ENCODE results near the gene FOXP1. TPM values are rescaled to one million over a fixed set of nuclear protein-coding genes. Genes with fewer than 3 reads are reported as not detected.

The FOXP1 gene
- total RNA-seq, 1 donor from 2014 or later = 107 TPM

- no peak for FAIRE-seq
- Histone ChIP-seq H2AFZ (ENCODE audit: low read depth, low read length) (no peak overlapping the region), H3K79me2 (ENCODE audit: insufficient read depth, low read length) (peaks cover 97% of the 10 kb centered on the region), H3K4me1 (ENCODE audit: insufficient read depth, low read length) (no peaks in the 10 kb centered on the region), H3K4me3 (ENCODE audit: insufficient read depth, low read depth, low read length) (no peak overlapping the region), H3K9ac (ENCODE audit: low read length) (no peak overlapping the region), H3K9me3 (ENCODE audit: insufficient read depth, low read depth, low read length) (no peaks in the 10 kb centered on the region), H4K20me1 (ENCODE audit: insufficient read depth, low read length) (peaks cover 59% of the 10 kb centered on the region), H3K27ac (ENCODE audit: low read depth, low read length) (no peak overlapping the region), H3K4me2 (ENCODE audit: low read length) (no peak overlapping the region), H3K27me3 (ENCODE audit: insufficient read depth, low read length) (no peaks in the 10 kb centered on the region), H3K36me3 (ENCODE audit: insufficient read depth, low read length) (peaks cover 5% of the 10 kb centered on the region)
- no peak overlapping the region for H3K4me3 Mint-ChIP-seq (ENCODE audit: unreplicated experiment)
- TF ChIP-seq EZH2 (IDR thresholded peaks at IDR 0.05; ENCODE audit: insufficient read depth, low read length) (no peak), CTCF (IDR thresholded peaks at IDR 0.05; ENCODE audit: insufficient read depth, low read depth, low read length) (no peak)
- H3K27me3 Mint-ChIP-seq (ENCODE audit: low read depth, unreplicated experiment) = no peaks in the 10 kb centered on the region
- H3K36me3 Mint-ChIP-seq (ENCODE audit: low read depth, unreplicated experiment) = peaks cover 10% of the 10 kb centered on the region
- H3K27ac Mint-ChIP-seq (ENCODE audit: unreplicated experiment) = no peak overlapping the region
- no peaks in the 10 kb centered on the region for H3K9me3 Mint-ChIP-seq (ENCODE audit: unreplicated experiment)
- peaks cover 7% of the 10 kb centered on the region for H3K4me1 Mint-ChIP-seq (ENCODE audit: low read depth, unreplicated experiment)
- DNase-seq (ENCODE audit: low read depth) = no peak
These were observed 558.0 kb downstream of the FOXP1 start for GRCh38 chr3:71025516-71025915.

- no peak for DNase-seq (ENCODE audit: low read depth)
- peaks cover 97% of the 10 kb centered on the region for H3K79me2 ChIP-seq (ENCODE audit: insufficient read depth, low read length)
- H3K27me3 ChIP-seq (ENCODE audit: insufficient read depth, low read length) = no peaks in the 10 kb centered on the region
- Mint-ChIP-seq H3K27me3 (ENCODE audit: low read depth, unreplicated experiment) (no peaks in the 10 kb centered on the region), H3K4me3 (ENCODE audit: unreplicated experiment) (no peak overlapping the region), H3K36me3 (ENCODE audit: low read depth, unreplicated experiment) (peaks cover 6% of the 10 kb centered on the region), H3K27ac (ENCODE audit: unreplicated experiment) (no peak overlapping the region), H3K4me1 (ENCODE audit: low read depth, unreplicated experiment) (peaks cover 7% of the 10 kb centered on the region), H3K9me3 (ENCODE audit: unreplicated experiment) (no peaks in the 10 kb centered on the region)
- no peak overlapping the region for H3K4me2 ChIP-seq (ENCODE audit: low read length)
- H3K9me3 ChIP-seq (ENCODE audit: insufficient read depth, low read depth, low read length) = no peaks in the 10 kb centered on the region
- TF ChIP-seq EZH2 (IDR thresholded peaks at IDR 0.05; ENCODE audit: insufficient read depth, low read length) (no peak), CTCF (IDR thresholded peaks at IDR 0.05; ENCODE audit: insufficient read depth, low read depth, low read length) (no peak)
- no peak overlapping the region for H3K27ac ChIP-seq (ENCODE audit: low read depth, low read length)
- H3K4me3 ChIP-seq (ENCODE audit: insufficient read depth, low read depth, low read length) = no peak overlapping the region
- no peak overlapping the region for H3K9ac ChIP-seq (ENCODE audit: low read length)
- peaks cover 5% of the 10 kb centered on the region for H3K36me3 ChIP-seq (ENCODE audit: insufficient read depth, low read length)
- peaks cover 57% of the 10 kb centered on the region for H4K20me1 ChIP-seq (ENCODE audit: insufficient read depth, low read length)
- no peaks in the 10 kb centered on the region for H3K4me1 ChIP-seq (ENCODE audit: insufficient read depth, low read length)
- no peak overlapping the region for H2AFZ ChIP-seq (ENCODE audit: low read depth, low read length)
- no peak for FAIRE-seq
These were observed 558.5 kb downstream of the FOXP1 start for GRCh38 chr3:71025010-71025409.

- no peak for DNase-seq (ENCODE audit: low read depth)
- H3K36me3 Mint-ChIP-seq (ENCODE audit: low read depth, unreplicated experiment) = peaks cover 2% of the 10 kb centered on the region
- peaks cover 7% of the 10 kb centered on the region for H3K4me1 Mint-ChIP-seq (ENCODE audit: low read depth, unreplicated experiment)
- Histone ChIP-seq H4K20me1 (ENCODE audit: insufficient read depth, low read length) (peaks cover 51% of the 10 kb centered on the region), H3K36me3 (ENCODE audit: insufficient read depth, low read length) (peaks cover 10% of the 10 kb centered on the region), H3K4me1 (ENCODE audit: insufficient read depth, low read length) (no peaks in the 10 kb centered on the region), H3K4me2 (ENCODE audit: low read length) (no peak overlapping the region), H3K9me3 (ENCODE audit: insufficient read depth, low read depth, low read length) (no peaks in the 10 kb centered on the region), H3K79me2 (ENCODE audit: insufficient read depth, low read length) (peaks cover 96% of the 10 kb centered on the region), H3K4me3 (ENCODE audit: insufficient read depth, low read depth, low read length) (no peak overlapping the region), H3K27ac (ENCODE audit: low read depth, low read length) (no peak overlapping the region), H3K27me3 (ENCODE audit: insufficient read depth, low read length) (no peaks in the 10 kb centered on the region), H2AFZ (ENCODE audit: low read depth, low read length) (no peak overlapping the region), H3K9ac (ENCODE audit: low read length) (no peak overlapping the region)
- no peak overlapping the region for H3K4me3 Mint-ChIP-seq (ENCODE audit: unreplicated experiment)
- no peak for FAIRE-seq
- H3K27me3 Mint-ChIP-seq (ENCODE audit: low read depth, unreplicated experiment) = no peaks in the 10 kb centered on the region
- TF ChIP-seq CTCF (IDR thresholded peaks at IDR 0.05; ENCODE audit: insufficient read depth, low read depth, low read length) = peak; percentile 28
- no peak for TF ChIP-seq EZH2 (IDR thresholded peaks at IDR 0.05; ENCODE audit: insufficient read depth, low read length)
- no peak overlapping the region for H3K27ac Mint-ChIP-seq (ENCODE audit: unreplicated experiment)
- no peaks in the 10 kb centered on the region for H3K9me3 Mint-ChIP-seq (ENCODE audit: unreplicated experiment)
These were observed 560.8 kb downstream of the FOXP1 start for GRCh38 chr3:71022551-71023335.

Data from astrocyte (in vitro differentiated cells and primary cell).